Fibroblast of lung (primary cell): ENCODE results near the gene FBXL17. TPM values are rescaled to one million over a fixed set of nuclear protein-coding genes. Genes with fewer than 3 reads are reported as not detected.

Experiments
- DNase-seq, 2 donors: peaks; one replicate each; pipeline versions ENCODE4 v3.0.0 to v3.0.0-alpha.2; 2010; ENCODE audit warnings: low read depth in 2 of 2
- H2AFZ ChIP-seq: 2 replicates; pipeline ENCODE4 v1.5.1; 2012; ENCODE audit warnings: low read length, control low read depth, inconsistent platforms
- H3K27ac ChIP-seq: 2 replicates; pipeline ENCODE4 v1.5.1; 2011; ENCODE audit warnings: low read length, control low read depth; ENCODE audit not compliant: insufficient read depth
- H3K27me3 ChIP-seq: 2 replicates; pipeline ENCODE4 v1.5.1; 2011; ENCODE audit warnings: mild to moderate bottlenecking, low read length; ENCODE audit not compliant: control insufficient read depth, insufficient read depth
- H3K36me3 ChIP-seq: 2 replicates; pipeline ENCODE4 v1.5.1; 2011; ENCODE audit warnings: low read length; ENCODE audit not compliant: control insufficient read depth, insufficient read depth
- H3K4me1 ChIP-seq: 2 replicates; pipeline ENCODE4 v1.5.1; 2011; ENCODE audit warnings: low read length; ENCODE audit not compliant: control insufficient read depth, insufficient read depth; ENCODE audit errors: extremely low read depth
- H3K4me2 ChIP-seq: 2 replicates; pipeline ENCODE4 v1.5.1; 2011; ENCODE audit warnings: low read length, control low read depth; ENCODE audit not compliant: insufficient read depth; ENCODE audit errors: extremely low read depth
- H3K4me3 ChIP-seq, 4 experiments: fragments of 200-600 bp in 1 of 4; sonication (generic) in 1 of 4; replicated peaks in 1 of 4; 2 replicates each; pipeline ENCODE4 v1.5.1; 2011 to 2016; ENCODE audit warnings: low read length in 4 of 4, low read depth in 3 of 4, mild to moderate bottlenecking in 3 of 4, control low read depth in 2 of 4, inconsistent platforms in 1 of 4, mixed read lengths in 1 of 4; ENCODE audit not compliant: insufficient read depth in 1 of 4; ENCODE audit errors: control extremely low read depth in 1 of 4
- H3K79me2 ChIP-seq: 2 replicates; pipeline ENCODE4 v1.5.1; 2012; ENCODE audit warnings: mild to moderate bottlenecking, low read length, inconsistent platforms; ENCODE audit not compliant: control insufficient read depth, insufficient read depth
- H3K9ac ChIP-seq: 2 replicates; pipeline ENCODE4 v1.5.1; 2011; ENCODE audit warnings: mild to moderate bottlenecking, low read length, control low read depth; ENCODE audit not compliant: insufficient read depth
- H3K9me3 ChIP-seq: 2 replicates; pipeline ENCODE4 v1.5.1; 2012; ENCODE audit warnings: low read depth, low read length; ENCODE audit not compliant: control insufficient read depth, insufficient read depth
- H4K20me1 ChIP-seq: 2 replicates; pipeline ENCODE4 v1.5.1; 2011; ENCODE audit warnings: low read length; ENCODE audit not compliant: control insufficient read depth, insufficient read depth; ENCODE audit errors: extremely low read depth
- CTCF ChIP-seq, 2 donors: IDR thresholded peaks in 1 of 2; conservative IDR thresholded peaks in 1 of 2; 1 replicate in 1 of 2; 2 replicates in 1 of 2; pipeline ENCODE4 v1.5.1; 2011 to 2012; ENCODE audit warnings: low read length in 2 of 2, control low read depth in 1 of 2, inconsistent platforms in 1 of 2, low read depth in 1 of 2, mild to moderate bottlenecking in 1 of 2
- EZH2 ChIP-seq: IDR thresholded peaks from 2 replicates; pipeline ENCODE4 v1.5.1; 2012; ENCODE audit warnings: low read length, control low read depth, mild to moderate bottlenecking; ENCODE audit errors: missing control alignments
- polyA plus RNA-seq, 2 donors: library from polyadenylated mRNA; depleted of rRNA in 1 of 2; stranded (reverse) in 1 of 2; unstranded in 1 of 2; fragments of >200 nt; gene quantifications; 2 replicates each; pipeline ENCODE4 v1.2.1, GENCODE V29; 2011 to 2012; ENCODE audit warnings: missing spikeins in 1 of 2
- total RNA-seq: library from RNA; depleted of rRNA; stranded (reverse); fragments of >200 nt; gene quantifications from 2 replicates; pipeline ENCODE4 v1.2.1, GENCODE V29; 2014

Gene FBXL17
- total and polyA plus RNA-seq, 2 donors (not counting 1 experiment from before 2014, with no cell fraction given): 7.1 to 8.3 TPM

DNA sequence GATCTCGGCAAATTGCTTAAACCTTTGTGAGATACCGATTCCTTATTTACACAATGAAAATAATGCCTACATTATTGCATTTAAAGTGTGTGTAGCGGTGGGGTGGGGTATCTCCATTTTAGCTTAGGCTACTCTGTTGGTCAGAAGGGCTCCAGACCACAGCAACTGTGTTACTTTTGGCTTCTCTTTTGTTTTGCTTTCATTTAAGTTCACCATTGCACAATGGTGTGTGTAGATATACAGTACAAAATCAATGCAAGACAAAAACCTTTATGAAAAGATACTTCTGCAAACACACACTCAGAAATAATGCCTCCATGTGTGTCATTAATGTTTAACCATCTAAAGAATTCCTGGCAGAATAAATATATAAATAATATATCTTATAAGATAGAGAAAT, 279.4 kb downstream of the FBXL17 start:
- Histone ChIP-seq H3K4me2 (no peak overlapping the region), H3K4me1 (no peaks in the 10 kb centered on the region), H3K4me3 (no peak overlapping the region), H3K79me2 (no peaks in the 10 kb centered on the region), H3K9me3 (no peaks in the 10 kb centered on the region), H3K27ac (no peak overlapping the region), H3K36me3 (no peaks in the 10 kb centered on the region), H2AFZ (no peak overlapping the region), H3K27me3 (no peaks in the 10 kb centered on the region), H4K20me1 (no peaks in the 10 kb centered on the region), H3K9ac (no peak overlapping the region)
- TF ChIP-seq EZH2 (no peak), CTCF (conservative IDR thresholded peaks at IDR 0.05 in 1 of 2, IDR thresholded peaks at IDR 0.05 in 1 of 2; ENCODE audit: low read depth in 1 of 2, low read length in 2 of 2) (no peak)
- peak; percentile 9 to 13 for DNase-seq

GRCh38 chr5:108101821-108102220, 280.1 kb downstream of the FBXL17 start:
- Histone ChIP-seq H3K4me3 (no peak overlapping the region), H2AFZ (no peak overlapping the region), H3K4me1 (no peaks in the 10 kb centered on the region), H3K27me3 (no peaks in the 10 kb centered on the region), H3K36me3 (no peaks in the 10 kb centered on the region), H3K27ac (no peak overlapping the region), H3K4me2 (no peak overlapping the region), H3K9me3 (no peaks in the 10 kb centered on the region), H4K20me1 (no peaks in the 10 kb centered on the region), H3K79me2 (no peaks in the 10 kb centered on the region), H3K9ac (no peak overlapping the region)
- DNase-seq: no peak
- TF ChIP-seq CTCF (conservative IDR thresholded peaks at IDR 0.05 in 1 of 2, IDR thresholded peaks at IDR 0.05 in 1 of 2; ENCODE audit: low read depth in 1 of 2, low read length in 2 of 2): no peak
- TF ChIP-seq EZH2: no peak

DNA sequence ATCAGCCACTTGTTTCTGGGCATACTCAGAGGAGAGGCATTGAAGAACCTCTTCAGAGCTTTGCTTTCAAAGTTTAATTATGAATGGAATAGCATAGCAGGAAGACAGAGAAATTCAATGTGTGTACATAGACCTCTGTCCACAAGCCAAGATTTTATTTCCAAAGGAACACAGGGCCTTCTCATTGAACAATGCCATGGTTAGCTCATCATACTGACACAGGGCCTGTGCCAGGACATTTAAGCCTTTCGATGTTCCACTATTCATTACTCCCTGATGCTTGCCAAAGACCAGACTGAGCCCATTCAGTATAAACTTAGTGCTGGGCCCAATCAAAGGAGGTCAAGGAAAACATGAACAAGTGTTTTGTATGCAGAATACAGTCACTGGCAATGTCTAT, 280.8 kb downstream of the FBXL17 start:
- peak in 1 of 2 donors; percentile 6 for DNase-seq
- H2AFZ ChIP-seq: no peak overlapping the region

More for the DNA sequence above, 280.8 kb downstream of the FBXL17 start:
- Histone ChIP-seq H3K36me3 (no peaks in the 10 kb centered on the region), H3K9me3 (no peaks in the 10 kb centered on the region), H3K4me1 (no peaks in the 10 kb centered on the region), H3K4me3 (no peak overlapping the region), H3K27me3 (no peaks in the 10 kb centered on the region), H3K9ac (no peak overlapping the region), H3K79me2 (no peaks in the 10 kb centered on the region), H4K20me1 (no peaks in the 10 kb centered on the region), H3K4me2 (no peak overlapping the region), H3K27ac (no peak overlapping the region)
- no peak for TF ChIP-seq EZH2
- no peak for TF ChIP-seq CTCF (conservative IDR thresholded peaks at IDR 0.05 in 1 of 2, IDR thresholded peaks at IDR 0.05 in 1 of 2; ENCODE audit: low read depth in 1 of 2, low read length in 2 of 2)
